Activated gamma-delta T cell treated with anti-CD3 and anti-CD28 coated beads, Interleukin-2, amount 50 U/mL, for 16 hours (primary cell): Measurements from ENCODE around the gene CYFIP1.

Experiments used
- DNase-seq: peaks from one replicate; pipeline ENCODE4 v3.0.0-alpha.2; 2020; ENCODE audit warnings: low read depth

Gene CYFIP1

DNA sequence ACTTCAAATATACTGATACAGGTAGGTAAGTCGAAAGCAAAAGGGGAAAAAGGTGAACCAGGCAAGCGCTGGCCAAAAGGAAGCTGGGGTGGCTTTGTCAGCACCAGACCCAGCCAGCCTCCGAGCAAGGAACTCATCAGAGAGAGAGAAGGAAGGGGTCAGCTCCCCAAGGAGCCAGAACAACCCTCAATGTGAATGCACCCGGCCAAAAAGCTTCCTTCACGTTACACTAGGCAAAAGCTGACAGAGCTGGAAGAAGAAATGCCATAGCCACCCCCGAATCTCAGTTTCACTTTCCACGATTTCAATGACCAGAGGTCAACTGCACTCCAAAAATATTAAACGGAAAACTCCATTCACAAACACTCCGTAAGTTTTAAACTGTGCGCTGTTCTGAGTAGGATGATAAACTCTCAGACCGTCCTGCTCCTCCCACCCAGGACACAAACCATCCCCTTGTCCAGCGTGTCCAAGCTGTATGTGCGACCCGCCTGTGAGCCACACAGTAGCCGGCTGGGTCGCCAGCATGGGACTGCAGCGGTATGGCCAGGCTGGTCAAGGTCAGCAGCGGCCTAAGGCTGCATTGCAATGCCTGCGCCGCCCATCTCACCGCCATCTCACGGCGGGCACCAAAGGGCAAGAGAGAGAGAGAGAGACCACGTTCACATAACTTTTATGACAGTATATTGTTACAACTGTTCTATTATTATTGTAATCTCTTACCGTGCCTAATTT lies 29.7 kb downstream of the CYFIP1 start:
- no peak for DNase-seq

DNA sequence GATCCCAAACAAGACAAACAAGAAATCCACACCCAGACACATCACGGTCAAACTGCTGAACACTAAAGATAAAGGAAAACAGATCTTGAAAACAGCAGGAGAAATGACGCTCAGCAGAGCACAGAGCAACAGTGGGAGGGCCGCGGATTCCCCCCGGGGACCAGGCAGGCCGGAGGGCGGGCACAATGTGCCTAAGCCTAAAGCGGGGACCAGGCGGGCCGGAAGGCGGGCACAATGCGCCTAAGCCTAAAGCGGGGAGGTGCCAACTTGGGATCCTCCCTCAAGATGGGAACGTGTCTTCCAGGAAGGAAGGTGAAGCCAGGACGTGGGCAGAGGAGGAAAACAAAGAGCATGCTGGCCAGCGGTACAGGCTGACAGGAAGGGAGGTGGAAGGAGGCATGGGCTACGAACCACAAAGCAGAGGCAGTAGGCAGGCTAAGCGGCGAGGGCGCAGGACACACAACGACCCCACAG lies 31.1 kb downstream of the CYFIP1 start:
- no peak for DNase-seq

DNA sequence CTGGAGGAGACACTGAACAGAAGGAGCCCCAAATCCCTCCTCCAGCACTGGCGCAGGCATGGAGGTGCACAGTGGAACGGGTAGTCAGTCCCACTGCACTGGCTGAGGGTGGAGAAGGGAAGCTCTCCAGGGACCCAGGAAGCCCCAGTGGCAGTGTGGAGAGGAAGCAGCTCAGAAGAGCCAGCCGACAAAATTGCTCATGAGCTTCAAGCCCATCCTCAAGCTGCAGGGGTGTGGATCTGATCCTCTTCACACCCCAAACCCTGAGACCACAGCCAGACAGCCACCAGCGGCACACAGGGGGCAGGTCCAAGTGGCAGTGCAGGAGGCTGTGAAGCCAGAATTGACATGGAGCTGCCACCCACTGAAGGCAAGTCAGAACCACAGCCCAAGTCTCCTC lies 32.1 kb downstream of the CYFIP1 start:
- no peak for DNase-seq

DNA sequence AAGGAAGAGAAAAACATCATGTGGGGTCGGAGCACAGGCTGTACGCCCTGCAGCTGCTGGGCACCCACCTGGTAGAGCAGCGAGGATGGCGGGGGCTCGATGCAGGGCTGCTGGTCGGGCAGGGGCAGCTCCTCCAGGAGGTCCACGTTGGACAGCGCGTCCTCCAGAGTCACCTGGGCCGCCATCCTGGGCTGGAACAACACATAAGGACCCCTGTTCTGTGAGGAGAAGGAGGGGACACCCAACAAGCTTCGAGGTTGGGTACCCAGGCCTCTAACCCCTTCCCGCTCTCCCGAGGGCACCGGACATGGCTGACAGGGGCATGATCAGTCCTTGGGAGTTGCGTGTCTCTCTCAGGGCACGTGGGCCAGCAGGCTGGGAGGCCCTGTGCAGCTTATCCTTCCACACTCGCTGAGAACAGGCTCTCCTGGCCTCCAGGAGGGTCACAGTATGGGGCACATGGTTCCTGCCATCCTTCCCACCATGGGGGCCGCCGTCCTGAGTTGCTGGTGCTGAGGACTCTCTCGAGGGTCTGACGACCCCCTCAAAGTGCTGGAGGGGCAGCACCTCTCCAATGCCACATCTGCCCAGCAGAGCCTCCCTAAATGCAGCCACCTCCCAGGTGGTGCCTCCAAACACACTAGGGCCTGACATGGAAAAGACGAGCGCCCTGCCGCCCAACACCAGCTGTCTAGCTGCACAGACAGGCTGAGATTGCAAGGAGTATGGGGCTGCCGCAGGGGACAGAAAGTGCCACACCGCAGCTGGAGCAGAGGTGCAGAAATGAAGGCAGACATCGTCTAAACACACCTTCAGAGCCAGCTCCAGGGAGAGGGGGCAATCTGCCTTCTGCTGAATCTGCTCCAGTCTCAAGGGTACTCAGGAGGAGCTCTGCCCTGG lies 32.8 kb downstream of the CYFIP1 start:
- no peak for DNase-seq

DNA sequence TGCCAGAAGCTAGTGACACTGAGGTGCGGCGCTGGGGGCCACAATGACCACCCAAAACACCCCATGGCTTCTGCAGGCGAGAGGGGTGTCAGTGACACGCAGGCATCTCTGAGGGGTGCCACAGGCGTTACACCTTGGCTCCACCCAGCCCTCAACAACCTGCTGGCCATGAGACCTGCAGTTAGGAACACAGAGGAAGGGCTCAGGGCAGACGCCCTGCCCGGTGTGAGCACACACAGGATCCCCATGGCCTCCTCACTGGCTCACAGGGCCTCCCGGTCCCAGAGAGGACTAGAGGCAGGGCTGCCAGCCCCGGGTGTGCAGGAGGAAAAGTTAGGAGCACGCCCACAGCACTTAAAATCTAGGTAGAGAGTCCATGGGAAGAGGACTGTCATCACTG lies 35.1 kb downstream of the CYFIP1 start:
- no peak for DNase-seq

DNA sequence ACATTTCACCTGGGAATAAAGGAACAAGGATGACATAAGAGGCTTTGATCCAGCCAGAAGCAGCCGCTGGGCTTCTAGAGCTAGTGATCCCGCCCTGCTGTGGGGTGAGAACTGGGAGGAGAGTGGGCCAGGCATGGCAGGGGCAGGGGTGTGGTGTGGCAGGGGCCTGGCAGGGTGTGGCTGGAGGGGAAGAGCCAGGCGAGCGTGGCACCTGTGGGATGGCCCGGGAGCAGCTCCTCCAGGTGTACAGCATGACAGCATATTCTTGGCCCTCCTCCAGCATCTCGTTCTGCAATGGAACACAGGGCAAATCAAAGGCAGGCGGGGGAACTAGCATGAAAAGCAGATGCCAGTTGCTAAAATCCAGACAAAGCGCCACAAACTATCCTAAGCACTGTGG lies 35.5 kb downstream of the CYFIP1 start:
- DNase-seq: no peak

DNA sequence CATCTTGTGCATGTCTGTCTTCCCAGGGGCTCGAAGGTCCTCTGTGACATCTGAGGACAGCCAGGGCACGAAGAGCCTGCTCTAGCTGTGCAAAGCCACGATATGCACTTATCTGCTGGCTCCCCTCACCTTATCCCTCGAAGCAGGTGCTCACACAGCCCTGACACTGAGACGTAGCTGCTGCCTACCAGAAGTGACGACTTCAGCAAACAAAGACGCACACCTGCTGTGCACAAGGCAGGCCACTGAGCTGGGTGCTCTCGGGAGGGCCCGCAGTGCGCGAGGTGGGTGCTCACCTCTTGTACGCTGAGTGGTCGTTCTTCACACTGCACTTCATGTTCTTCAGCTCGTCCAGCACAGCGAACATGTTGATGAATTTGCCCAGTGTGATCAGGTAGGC lies 37.3 kb downstream of the CYFIP1 start:
- DNase-seq: no peak

DNA sequence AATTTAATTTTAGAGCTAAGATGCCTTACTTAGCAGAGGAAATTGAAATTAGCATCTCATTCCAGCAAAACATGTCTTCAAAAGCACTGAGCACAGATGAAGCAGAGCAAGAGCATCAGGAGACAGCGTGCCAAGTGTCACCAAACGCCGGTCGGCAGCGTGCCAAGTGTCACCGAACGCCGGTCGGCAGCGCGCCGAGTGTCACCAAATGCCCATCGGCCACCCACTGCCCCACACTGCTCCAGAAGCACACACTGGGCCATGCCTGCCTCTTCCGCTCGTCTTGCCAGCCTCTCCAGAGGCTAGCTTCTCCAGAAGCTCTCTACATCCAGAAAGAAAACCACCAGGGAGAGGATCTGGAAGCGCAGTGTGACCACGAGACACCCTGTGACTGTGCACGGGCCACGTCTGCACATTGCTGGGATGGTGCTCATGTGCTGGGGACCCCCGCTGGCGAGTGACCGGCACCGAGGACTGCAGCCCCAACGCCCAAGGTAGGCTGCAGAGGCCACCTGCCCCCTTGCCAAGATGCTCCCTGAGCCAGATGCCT lies 37.8 kb downstream of the CYFIP1 start:
- no peak for DNase-seq

DNA sequence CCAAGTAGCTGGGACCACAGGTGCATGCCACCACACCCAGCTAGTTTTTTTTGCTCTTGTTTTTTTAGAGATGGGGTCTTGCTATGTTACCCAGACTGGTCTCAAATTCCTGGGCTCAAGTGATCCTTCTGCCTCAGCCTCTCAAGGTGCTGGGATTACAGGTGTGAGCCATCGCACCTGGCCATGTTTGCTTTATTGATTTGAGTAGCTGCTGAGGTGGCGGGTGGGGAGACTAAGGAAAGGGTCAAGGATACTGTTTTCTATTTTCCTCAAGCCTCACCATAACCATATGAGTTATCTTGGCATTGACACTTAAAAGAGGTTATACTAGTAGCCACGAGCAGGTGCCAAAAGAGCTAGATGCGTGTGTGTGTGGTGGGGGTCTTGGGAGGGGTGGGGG lies 39.0 kb downstream of the CYFIP1 start:
- no peak for DNase-seq

DNA sequence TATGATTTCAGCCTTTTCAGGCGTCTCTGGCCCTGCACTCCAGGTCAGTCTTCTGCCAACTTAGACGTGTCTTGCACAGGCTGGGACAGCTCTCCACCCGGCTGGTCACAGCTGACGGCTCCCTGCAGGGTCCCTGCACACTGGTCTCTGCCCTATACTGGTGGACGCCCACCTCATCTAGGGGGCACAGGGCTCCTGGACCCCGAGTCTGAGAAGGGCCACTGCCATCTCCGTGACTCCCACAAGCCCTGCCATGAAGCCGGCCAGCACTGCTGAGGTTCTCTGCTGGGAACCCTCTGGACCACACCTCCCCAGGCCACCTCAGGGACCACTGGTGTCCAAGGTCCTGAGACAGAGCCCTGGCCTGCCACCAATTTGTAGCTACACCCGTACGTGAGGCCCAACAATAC lies 40.5 kb downstream of the CYFIP1 start:
- no peak for DNase-seq

DNA sequence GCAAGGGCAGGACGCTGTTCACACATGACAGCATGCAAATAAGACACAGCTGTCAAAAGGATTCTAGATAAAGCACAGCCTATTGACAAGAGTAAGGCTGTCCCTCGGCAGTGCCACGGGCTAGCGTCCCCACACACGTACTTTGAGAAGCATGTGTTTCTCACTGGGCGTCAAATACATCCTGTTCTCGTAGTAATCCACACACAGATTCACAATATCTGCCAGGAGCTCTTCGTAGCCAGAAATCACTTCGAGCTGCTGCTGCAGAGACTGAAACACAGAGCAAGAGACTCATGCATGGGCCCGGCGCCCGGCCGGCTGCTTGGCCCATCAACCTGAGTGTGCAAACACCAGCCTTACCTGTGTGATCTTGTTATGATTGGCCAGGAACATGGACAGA lies 41.1 kb downstream of the CYFIP1 start:
- no peak for DNase-seq

DNA sequence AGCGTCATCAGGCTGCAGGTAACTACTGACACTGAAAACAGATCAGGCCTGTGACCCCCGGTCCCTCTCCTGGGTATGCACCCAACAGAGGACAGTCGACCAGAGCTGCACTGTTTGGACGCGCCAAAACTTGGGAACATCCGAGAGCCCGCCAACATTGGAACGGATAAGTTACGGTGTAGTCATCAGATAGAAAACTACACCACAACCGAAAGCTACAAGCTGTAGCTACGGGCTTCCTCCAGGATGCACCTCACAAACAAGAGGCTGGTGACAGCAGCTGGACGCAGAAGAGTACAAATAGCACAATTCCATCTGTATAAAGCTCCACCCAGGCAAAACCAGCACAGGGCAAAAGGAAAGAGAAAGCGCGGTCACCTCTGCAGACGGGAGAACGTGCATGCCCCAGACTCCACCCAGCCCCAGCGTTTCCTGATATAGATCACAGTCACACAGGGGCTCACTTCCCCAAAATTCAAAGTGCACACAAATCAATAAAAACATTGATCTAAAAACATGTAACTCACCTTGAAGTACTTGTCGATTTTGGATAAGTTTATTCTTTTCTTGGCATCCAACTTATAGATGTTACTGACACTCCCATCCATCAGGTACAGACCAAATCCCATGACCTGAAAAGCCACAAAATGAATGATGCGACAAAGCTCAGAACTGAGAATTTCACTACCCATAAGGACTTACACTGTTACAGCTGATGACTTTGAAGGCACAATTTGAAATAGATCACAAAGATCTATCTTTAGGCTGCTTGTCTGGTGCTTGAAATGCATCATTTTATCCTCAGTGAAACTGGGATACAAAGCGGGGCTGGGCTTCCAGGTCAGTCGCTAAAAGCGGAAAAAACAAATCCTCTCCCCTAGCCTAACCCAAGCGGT lies 43.3 kb downstream of the CYFIP1 start:
- DNase-seq: no peak

DNA sequence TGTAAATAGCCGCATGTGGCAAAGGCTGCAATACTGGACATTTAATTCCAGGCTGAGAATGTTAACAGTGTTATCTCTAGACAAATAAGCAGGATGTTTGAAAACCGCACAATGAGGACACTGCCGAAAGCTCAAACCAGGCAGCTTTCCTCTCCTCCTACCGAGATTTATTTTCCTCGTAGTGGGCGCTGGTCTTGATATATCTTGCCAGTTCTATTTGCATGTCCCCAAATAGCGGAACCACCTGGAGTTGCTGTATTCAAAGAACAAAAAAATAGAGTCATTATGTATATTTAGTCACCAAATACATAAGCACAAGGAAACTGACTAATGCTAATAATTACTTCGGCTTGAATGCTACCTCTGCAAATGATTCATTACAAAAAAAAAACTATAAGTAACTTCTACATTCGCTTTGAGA lies 46.5 kb downstream of the CYFIP1 start:
- DNase-seq: no peak

DNA sequence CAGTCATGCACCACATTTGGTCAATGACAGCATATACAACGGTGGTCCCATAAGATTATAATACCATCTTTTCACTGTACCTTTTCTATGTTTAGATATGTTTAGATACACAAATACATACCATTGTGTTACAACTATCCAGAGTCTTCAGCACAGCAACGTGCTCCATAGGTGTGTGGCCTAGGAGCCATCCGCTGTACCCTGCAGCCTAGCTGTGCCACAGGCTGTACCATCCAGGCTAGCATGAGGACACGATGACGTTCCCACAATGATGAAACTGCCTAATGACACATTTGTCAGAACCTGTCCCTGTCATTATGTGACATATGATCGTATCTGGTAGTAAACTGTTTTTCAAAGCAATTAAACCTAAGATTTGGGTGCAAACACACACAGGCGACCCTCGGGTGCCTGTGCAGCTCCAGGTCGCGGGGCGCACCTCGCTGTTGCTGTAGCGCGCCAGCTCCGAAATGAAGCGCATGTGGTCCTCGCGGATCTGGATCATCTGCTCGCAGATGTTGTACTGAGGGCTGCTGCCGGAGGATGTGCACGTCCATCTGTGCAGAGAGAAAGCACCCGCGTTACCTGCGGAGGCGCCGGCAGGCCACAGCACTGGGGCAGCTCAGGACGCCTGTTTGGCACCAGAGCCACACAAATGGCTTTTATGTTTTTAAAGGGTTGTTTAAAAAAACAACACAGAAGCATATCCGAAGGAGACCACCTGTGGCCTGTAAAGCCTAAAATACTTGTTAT lies 48.2 kb downstream of the CYFIP1 start:
- no peak for DNase-seq

DNA sequence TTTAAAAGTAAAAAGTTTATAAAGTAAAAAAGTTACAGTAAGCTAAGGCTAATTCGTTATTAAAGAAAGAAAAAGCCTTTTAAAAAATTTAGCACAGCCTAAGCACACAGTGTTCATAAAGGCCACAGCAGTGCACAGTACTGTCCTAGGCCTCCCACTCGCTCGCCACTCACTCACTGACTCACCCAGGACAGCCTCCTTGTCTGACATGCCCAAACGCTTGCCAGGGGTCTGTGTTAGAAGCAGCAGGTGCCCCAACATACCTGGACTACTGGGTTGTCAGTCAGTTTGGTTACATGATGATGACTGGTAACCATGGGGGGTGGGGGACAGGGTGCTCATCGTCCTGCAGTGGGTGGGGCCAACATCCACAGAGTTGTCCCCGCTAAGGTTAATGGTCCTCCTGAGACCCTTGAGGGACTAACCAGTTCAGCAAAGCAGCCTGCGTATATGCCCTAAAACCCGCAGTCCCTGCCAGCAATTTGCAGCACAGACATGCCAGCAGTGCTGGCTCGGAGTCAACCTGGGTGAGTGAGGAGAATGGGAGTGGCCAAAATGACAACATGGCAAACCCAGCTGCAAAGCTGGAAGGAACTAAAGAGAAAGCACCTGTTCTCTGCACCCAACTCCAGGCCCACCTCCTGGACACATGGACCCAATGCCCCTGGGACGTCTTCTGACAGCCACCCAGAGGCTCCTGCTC lies 49.2 kb downstream of the CYFIP1 start:
- DNase-seq: no peak

DNA sequence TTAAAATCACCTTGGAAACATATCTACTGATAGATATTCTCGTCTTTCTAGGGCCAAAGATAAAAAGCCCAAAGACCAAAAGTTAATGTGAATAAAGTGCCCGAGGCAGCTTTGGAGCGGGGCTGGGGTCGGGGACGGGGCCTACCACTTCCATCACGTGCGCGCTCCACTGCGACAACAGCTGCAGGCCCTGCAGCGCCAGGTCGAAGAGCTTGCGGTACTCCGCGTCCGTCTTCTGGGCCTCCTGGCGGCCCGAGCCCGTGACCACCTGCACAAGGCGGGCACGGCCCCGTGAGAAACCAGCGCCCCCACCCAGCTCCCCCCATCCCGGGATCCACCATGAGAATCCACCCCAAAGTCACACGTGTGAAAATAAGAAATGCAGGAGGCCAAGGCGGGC lies 52.4 kb downstream of the CYFIP1 start:
- DNase-seq: no peak

DNA sequence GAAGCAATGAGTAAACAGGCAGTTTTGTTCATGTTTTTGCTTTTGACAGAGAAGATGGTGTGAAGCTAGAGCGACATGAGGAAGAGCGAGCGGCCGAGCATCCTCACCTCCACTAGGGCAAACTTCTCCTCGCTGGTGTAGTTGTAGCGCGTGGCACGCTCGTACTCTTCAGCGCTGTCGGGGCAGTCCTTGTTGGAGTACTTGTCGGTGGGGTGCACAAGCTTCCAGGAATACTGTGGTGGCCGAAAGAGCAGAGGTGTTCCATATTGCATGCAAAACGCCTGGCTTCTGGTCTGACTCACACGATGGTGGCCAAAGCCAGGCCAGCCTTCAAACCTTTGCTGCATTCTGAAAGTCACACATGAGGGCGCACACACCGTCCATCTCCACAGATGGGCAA lies 54.3 kb downstream of the CYFIP1 start:
- no peak for DNase-seq

DNA sequence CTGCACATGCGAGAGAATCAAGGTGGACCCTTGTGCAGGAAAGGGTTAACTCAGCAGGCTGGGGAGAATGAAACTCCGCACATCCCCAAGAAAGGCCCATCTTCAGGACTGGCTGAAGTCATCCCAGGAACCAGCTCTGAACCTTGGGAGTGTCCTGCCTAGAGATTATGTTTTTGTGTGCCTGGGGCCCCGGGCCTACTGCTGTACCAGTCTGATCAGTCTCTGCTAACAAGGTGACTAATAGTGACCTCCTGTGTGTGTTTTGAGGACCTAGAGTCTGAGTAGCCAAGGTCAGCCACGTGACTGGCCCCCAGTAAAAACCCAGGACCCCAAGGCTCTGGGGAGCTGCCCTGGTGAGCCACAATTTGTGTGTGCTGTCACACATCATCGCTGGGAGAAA lies 58.2 kb downstream of the CYFIP1 start:
- no peak for DNase-seq

DNA sequence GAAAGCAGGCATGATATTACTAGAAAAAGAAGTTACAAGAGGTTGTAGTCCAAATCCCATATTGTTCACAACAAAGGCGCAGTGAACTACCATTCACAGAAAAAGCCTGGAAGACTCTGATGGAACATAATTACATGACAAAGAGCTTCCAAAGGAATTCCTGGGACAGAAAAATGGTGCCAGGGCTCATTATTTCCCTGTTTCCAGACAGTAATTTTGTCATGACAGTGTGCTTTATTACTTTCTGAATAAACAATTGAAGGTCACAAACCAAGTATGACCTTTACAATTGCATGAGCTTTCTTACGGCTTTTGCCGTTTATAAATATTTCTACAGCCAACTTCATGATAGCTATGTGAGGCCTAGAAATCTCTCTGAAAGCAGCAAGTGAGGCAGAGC lies 61.0 kb downstream of the CYFIP1 start:
- DNase-seq: no peak

DNA sequence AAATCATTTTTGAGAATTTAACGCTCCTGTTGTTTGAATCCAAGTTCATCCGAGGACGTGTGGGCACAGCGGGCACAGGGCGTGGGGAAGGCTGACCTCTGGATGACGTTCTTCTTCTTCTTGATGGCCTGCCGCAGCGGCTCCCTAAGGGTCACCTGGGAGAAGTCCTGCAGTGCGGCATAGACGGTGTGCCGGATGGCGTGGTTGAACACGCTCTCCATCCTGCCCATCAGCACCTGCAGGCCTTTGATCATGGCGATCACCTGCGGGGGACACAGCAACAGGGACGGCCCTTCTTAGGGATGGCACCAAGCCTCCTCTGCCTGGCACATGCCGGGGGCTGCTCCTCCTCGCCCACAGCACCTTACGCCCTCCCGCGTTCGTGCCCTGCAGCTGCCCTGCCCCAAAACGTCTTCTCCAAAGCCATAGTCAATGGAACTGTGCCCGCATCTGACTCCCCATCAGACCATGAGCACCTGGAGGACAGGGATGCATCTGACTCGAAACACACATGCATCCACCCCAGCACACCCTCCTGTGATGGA lies 61.5 kb downstream of the CYFIP1 start:
- DNase-seq: no peak
